ENCODE results near the gene CAPN1.
"Not testable (repeated sequence)": the region's sequence is repeated elsewhere in the genome, so short reads cannot be mapped to it uniquely, and the experiment has no call there.

The CAPN1 gene

DNA sequence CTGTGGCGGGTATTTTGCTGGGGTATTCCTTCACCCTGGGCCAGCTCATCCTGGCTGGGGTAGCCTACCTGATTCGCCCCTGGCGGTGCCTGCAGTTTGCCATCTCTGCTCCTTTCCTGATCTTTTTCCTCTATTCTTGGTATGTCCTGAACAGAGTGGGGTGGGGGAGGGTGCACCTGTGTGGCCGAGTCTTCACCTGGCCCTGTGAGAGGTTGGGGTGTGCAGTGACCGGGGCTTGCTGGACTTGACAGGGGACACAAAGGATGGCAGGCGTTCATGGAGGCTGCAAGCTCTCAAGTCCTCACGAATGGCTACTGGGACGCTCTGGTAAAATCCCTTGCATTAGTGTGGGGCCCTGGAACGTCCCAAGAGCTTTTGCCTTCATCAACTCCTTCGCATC is 39.3 kb downstream of the CAPN1 start:
- DNase-seq: no peak

DNA sequence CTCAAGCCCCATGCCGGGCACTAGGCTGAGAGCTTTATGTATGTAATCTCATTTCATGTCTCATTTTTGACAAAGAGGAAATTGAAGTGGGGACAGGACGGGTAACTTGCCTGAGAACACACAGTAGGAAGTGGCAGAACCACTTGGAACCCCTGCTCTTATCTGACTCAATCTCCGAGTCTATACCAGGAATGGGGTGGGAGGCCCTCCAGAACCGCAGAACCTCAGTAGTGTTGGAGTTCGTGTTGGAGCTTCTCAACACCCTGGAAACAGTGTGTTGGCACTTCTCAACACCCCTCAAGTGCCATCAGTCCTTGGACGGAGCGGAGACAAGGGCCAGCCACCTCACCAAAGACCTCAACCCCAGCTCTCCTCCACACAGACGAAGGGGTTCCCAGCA is 41.3 kb downstream of the CAPN1 start:
- no peak for DNase-seq

DNA sequence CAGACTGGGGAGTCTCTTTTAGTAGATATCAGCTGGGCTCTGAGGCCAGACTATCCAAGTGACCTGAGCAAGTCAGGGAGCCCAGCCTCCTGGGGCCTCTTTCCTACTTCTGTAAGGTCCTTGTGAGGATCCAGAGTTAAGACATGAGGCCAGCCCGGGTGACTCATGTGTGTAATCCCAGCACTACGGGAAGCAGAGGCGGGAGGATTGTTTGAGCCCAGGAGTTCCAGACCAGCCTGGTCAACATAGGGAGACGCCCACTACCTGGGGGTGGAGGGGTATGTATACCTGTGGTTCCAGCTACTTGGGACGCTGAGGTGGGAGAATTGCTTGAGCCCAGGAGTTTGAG is 43.2 kb downstream of the CAPN1 start:
- no peak for DNase-seq

DNA sequence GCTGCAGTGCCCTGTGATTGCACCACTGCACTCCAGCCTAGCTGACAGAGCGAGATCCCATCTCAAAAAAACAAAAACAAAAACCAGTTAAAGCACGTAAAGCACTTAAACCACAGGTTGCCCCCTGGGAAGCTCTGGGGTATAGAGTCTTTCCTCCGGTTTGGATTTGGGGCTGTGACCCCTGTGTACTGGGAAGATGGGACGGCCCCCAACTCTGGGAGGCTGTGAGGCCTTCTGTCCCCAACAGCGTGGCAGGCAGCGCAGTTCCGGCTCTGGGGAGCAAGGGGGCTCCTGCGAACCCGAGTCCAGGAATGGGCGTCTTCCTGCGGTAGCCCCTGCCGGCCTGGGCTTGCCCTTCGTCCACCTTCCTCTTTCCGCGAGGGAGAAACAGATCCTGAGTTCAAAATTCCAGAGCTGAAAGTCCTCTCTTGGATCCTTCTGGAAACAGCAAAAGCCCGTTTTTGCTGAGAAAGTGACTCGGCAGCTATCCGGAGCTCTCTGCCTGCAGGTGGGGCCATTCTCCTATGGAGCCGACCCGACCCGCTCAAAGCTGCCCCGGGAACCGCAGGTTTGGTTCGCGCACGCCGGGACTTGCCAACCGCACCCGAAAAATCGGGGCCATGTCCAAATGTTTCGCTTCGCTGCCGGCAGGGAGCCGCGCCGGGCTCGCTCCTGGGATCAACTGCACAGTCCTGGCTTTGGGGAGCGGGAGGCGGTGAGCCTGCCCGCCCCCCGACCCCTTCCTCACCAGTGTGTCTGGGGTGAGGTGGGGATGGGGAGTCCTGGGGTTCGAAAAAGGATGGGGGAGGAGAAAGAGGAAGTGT is 43.8 kb downstream of the CAPN1 start:
- peak; percentile 54 for DNase-seq

DNA sequence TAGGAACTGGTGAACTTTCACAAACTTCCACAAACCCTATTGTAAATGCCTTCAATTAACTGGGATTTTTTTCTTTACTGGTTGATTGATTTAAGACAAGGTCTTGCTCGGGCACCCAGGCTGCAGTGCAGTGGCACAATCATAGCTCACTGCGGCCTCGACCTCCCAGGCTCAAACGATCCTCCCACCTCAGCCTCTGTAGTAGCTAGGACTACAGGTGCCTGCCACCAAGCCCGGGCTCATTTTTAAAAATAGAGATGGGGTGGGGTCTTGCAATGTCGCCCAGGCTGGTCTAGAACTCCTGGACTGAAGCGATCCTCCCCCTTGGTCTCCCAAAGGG is 44.3 kb downstream of the CAPN1 start:
- no peak for DNase-seq

DNA sequence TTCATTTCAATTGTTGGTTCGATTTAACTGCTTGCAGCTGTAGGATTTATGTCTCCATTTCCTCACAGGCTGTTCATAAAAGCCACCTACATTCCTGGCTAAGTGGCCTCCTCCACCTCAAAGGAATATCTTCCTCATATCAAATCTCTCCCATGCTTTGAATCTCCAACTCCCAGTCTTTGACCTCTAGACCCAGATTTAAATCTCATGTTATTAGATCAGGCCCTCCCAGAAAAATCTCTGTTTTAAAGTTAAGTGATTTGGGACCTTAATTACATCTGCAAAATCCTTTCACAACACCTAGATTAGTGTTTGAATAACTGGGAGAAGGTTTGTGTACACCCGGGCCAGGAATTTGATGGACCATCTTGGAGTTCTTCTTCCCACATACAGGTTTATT is 46.2 kb downstream of the CAPN1 start:
- DNase-seq: no peak

DNA sequence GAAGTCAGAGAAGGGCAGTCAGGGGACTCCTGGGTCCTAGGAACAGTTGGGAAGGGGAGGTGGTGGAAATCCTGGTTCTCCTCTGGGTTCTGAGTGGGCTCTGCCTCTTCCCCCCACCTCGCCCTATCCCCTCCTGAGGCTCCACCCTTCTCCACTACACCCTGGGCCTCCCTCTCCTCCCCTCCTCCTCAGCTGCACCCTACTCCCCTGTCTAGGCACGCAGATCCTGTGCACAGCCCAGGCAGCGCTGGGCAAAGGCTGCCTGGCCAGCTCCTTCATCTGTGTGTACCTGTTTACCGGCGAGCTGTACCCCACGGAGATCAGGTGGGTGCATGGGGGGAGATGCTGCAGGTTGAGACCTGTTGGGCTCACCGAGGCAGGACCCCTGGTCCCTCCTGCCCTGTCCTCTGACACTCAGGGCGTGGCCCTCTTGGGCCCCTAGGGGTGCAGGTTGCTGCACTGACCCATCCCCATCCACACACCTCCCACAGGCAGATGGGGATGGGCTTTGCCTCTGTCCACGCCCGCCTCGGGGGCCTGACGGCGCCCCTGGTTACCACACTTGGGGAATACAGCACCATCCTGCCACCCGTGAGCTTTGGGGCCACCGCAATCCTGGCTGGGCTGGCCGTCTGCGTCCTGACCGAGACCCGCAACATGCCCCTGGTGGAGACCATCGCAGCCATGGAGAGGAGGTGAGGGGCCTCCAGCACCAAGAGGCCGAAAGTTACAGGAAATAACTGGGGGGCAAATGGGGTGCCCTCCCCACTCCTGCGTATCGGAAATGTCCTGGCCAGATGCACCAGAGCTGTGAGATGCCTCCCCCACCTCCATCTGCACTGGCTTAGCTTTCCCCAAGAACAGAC is 54.7 kb downstream of the CAPN1 start:
- DNase-seq: no peak

DNA sequence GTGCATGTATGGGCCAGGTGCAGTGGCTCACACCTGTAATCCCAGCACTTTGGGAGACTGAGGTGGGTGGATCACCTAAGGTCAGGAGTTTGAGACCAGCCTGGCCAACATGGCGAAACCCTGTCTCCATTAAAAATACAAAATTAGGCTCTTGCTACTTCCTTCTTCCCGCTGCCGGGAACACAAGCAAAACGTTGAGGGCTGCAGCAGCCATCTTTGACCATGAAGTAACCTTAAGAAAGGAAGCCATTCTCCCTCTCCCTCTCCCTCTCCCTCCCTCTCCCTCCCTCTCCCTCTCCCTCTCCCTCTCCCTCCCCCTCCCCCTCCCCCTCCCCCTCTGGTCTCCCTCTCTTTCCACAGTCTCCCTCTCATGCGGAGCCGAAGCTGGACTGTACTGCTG is 56.6 kb downstream of the CAPN1 start:
- not testable (repeated sequence) for DNase-seq

DNA sequence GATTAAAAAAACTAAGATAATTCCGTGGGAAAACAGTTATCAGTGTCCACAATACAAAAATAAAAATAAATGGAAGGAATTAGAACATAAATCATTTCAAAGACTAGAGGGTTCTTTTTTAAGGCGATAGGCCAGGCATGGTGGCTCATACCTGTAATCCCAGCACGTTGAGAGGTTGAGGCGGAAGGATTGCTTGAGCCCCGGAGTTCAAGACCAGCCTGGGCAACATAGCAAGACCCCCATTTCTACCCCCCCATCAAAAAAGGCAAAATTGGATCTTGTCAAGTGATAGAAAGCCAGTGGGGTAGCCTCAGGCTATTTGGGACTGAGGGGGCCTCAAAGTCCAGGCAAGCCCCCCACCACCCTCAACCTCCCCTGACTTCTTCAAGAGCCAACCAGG is 59.4 kb downstream of the CAPN1 start:
- DNase-seq: no peak

DNA sequence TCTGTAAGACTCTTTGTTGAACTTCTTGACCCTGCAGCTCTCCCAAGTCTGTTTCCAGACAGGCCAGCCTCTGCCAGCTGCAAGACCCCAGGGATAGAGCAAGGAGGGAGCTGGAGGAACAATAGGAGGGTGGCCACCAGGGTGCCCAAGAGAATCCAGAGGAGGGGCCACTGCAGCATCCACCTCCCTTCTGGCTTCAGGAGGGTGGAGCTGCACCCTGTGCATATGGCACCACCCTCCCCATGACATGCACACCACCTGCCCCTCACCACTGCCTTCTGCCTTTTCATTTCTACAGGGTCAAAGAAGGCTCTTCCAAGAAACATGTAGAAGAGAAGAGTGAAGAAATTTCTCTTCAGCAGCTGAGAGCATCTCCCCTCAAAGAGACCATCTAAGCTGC is 60.0 kb downstream of the CAPN1 start:
- no peak for DNase-seq

DNA sequence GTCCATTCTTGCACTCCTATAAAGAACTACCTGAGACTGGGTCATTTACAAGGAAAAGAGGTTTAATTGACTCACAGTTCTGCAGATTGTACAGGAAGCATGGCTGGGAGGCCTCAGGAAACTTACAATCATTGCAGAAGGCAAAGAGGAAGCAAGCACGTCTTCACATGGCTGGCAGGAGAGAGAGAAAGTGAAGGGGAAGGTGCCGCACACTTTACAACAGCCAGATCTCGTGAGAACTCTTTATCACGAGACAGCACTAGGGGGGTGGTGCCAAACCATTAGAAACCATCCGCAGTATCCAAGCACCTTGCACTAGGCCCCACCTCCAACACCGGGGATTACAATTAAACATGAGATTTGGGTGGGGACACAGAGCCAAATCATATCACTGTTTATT is 60.7 kb downstream of the CAPN1 start:
- no peak for DNase-seq

DNA sequence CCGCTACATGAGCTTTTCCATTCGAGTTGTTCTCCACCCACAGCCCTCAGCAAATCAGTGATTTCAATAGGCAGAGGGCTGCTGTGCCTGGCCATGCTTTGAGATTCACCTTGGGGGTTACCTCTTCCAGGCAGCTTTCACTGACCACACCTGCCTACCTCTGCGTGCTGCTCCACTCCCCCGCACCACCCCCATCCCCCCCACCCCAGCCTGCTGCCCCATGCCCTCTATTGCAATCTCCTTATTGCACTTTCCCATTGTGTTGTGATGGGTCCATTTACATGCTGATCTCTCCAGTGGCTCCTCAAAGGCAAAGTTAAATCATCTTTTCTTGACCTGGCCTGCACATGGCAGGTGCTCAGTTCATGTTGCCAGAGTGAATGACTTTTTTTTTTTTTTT is 62.1 kb downstream of the CAPN1 start:
- DNase-seq: no peak

DNA sequence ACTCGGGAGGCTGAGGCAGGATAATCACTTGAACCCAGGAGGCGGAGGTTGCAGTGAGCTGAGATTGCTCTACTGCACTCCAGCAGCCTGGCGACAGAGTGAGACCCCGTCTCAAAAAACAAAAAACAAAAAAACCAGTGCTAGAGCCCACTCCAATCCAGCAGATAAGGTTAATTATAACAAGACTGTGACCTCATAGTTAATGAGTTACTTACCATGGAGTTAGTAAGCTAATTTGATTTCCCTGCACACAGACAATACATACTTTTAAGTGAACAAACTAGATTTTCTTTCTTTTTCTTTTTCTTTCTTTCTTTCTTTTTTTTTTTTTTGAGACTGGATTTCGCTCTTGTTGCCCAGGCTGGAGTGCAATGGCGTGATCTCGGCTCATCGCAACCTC is 63.3 kb downstream of the CAPN1 start:
- DNase-seq: not testable (repeated sequence)

DNA sequence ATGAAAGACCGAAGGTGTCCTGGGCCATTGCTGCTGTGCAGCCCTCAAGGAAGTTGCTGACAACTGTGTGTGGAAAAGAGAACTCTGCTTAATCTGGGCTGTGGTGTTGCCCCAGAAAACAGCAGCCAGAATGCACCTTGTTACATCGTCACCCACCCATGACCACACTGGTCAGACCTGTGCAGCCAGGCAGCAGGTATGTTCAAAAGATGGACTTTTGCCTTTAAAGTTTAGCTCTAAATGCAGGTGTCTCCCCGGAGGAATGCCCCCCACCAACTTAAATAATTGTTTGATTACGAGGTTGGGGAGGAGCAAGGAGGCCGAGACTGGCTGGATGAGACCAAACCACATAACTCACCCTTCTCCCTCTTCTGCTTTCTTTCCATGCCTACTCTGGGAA is 64.8 kb downstream of the CAPN1 start:
- DNase-seq: no peak

DNA sequence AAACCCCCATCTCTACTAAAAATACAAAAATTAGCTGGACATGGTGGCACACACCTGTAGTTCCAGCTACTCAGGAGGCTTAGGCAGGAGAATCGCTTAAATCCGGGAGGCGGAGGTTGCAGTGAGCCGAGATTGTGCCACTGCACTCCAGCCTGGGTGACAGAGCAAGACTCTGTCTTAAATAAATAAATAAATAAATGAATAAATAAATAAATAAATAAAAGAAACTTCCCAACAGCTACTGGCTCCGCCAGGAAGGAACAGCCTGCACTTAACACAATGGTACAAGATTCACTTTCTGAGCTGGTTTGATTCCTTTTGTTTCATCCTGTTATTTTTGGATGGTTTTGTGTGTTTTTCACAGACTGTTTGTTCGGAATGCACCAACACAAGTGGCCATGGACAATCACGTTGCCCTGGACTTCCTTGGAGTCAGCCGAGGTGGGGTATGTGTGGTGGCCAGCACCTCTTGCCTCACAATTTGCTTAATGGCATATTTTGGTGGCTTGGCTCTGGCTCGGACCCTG is 66.5 kb downstream of the CAPN1 start:
- DNase-seq: not testable (repeated sequence)

DNA sequence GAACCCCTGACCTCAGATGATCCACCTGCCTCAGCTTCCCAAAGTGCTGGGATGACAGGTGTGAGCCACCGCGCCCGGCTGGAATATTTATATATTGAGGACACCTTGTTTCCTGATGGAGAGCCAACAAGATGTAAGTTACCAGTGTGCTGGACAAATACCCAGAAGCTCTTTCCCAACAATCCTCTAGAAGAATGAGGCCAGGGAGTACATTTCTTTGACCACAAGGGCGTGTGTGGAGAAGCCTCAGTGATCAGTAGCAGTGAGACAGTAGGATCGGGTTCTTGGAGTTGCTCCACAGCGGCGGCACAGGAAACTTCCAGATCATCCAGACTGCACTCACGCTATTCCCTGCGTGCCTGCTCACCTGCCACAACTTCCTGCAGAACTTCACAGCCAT is 69.7 kb downstream of the CAPN1 start:
- DNase-seq: no peak

DNA sequence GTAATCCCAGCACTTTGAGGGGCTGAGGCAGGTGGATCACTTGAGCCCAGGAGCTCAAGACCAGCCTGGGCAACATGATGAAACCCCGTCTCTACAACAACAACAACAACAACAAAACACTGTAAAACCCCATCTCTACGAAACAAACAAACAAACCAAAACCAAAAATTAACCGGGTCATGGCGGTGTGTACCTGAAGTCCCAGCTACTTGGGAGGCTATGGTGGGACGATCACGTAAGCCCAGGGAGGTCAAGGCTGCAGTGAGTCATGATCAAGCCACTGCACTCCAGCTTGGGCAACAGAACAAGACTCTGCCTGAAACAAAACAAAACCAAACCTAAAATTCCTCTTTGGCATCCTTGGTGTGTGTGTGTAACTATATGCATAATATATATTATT is 73.0 kb downstream of the CAPN1 start:
- DNase-seq: no peak

DNA sequence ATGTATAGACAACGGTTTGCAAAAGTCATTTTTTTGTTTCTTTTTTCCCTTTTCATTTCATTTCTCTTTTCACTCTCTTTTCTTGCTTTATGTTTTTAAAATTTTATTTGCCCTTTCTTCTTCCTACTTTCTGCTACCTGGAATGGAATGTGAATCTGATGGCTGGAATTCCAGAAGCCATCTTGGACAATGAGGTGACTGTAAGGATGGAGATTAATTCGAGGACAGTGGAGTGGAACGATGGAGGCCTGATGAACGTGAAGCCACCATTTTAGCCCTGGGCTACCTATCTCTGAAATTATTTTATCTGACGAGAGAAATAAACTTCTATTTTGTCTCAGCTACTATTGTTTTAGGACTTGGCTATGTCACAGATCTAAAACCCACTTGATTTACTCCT is 77.3 kb downstream of the CAPN1 start:
- DNase-seq: no peak

DNA sequence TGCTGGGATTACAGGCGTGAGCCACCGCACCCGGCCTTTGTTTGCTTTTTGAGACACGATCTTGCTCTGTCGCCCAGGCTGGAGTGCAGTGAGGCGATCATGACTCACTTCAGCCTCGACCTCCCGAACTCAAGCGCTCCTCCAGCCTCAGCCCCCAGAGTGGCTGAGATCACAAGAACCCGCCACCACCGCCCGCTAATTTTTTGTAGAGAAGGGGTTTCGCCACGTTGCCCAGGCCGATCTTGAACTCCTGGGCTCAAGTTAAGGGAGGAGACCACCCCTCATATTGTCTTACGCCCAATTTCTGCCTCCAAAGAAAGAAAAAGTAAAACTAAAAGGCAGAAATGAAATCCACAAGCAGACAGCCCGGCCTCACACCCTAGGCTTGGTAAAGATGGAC is 78.6 kb downstream of the CAPN1 start:
- DNase-seq: no peak

DNA sequence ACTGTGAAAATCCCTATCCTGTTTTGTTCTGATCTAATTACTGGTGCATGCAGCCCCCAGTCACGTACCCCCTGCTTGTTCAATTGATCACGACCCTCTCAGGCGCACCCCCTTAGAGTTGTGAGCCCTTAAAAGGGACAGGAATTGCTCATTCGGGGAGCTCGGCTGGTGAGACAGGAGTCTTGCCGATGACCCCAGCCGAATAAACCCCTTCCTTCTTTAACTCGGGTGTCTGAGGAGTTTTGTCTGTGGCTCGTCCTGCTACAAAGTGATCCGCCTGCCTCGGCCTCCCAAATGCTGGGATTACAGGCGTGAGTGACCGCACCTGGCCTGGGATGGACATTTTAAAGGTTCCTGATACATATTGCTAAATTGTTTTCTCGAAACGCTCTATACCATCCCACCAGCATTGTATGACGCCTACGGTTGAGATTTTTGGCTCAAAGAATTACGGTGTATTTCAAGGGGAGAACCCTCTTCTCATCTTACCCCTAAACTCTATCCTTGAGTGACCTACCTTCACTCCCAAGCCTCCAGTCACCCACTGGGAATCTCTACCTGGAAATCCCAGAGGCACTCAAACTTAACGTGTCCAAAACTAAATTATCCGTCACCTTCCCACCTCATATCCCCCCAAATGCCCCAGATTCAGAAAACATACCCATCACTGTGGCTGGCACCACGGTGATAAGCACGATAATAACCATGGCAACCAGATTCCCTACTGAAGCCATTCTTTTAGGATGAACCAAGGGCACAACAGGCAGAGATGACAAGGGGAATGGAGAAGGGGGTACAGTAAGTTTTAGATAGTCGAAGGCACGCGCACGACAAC is 79.2 kb downstream of the CAPN1 start:
- no peak for DNase-seq

Data from activated CD4-positive, alpha-beta T cell treated with anti-CD3 and anti-CD28 coated beads, Interleukin-10, Interleukin-2, amounts not matched to agents 100 ng/mL and 50 ng/mL, durations not matched to agents 16 hours and 8 hours (primary cell).